GM23248 (cell line): ENCODE measurements around the gene ANO5. TPM values are rescaled to one million over a fixed set of nuclear protein-coding genes. Genes with fewer than 3 reads are reported as not detected.

Experiments used
- DNase-seq: peaks from one replicate; pipeline ENCODE4 v3.0.0-alpha.2; 2015
- H2AFZ ChIP-seq: fragments of 200-600 bp; sonication (generic); 2 replicates; pipeline ENCODE4 v1.6.1; 2016; ENCODE audit warnings: antibody characterized with exemption
- H3F3A ChIP-seq: fragments of 200-600 bp; sonication (generic); 2 replicates; pipeline ENCODE4 v1.6.1; 2016; ENCODE audit warnings: mild to moderate bottlenecking, antibody characterized with exemption, mixed run types; ENCODE audit not compliant: insufficient read depth
- H3K27ac ChIP-seq: fragments of 200-600 bp; sonication (generic); 2 replicates; pipeline ENCODE4 v1.5.1; 2016; ENCODE audit warnings: mild to moderate bottlenecking
- H3K27me3 ChIP-seq: fragments of 200-600 bp; sonication (generic); replicated peaks from 2 replicates; pipeline ENCODE4 v1.6.1; 2016; ENCODE audit warnings: mild to moderate bottlenecking; ENCODE audit not compliant: insufficient read depth
- H3K36me3 ChIP-seq: fragments of 200-600 bp; sonication (generic); 2 replicates; pipeline ENCODE4 v1.6.1; 2016; ENCODE audit warnings: low read depth, mild to moderate bottlenecking
- H3K4me1 ChIP-seq: fragments of 200-600 bp; sonication (generic); 2 replicates; pipeline ENCODE4 v1.6.1; 2016; ENCODE audit warnings: mild to moderate bottlenecking; ENCODE audit not compliant: insufficient read depth
- H3K4me2 ChIP-seq: fragments of 200-600 bp; sonication (generic); one replicate; pipeline ENCODE4 v1.6.1; 2016; ENCODE audit warnings: mild to moderate bottlenecking; ENCODE audit not compliant: unreplicated experiment
- H3K4me3 ChIP-seq: fragments of 200-600 bp; sonication (generic); 2 replicates; pipeline ENCODE4 v1.5.1; 2016; ENCODE audit warnings: mild to moderate bottlenecking
- H3K79me2 ChIP-seq: fragments of 200-600 bp; sonication (generic); 2 replicates; pipeline ENCODE4 v1.6.1; 2016; ENCODE audit warnings: mild to moderate bottlenecking; ENCODE audit not compliant: insufficient read depth
- H3K9ac ChIP-seq: fragments of 200-600 bp; sonication (generic); 2 replicates; pipeline ENCODE4 v1.6.1; 2016; ENCODE audit warnings: mild to moderate bottlenecking
- H3K9me2 ChIP-seq: fragments of 200-600 bp; sonication (generic); 2 replicates; pipeline ENCODE4 v1.6.1; 2016; ENCODE audit warnings: mixed run types, mild to moderate bottlenecking, moderate library complexity; ENCODE audit not compliant: insufficient read depth
- H3K9me3 ChIP-seq: fragments of 200-600 bp; sonication (generic); one replicate; pipeline ENCODE4 v1.6.1; 2017; ENCODE audit warnings: low read depth
- H4K20me1 ChIP-seq: fragments of 200-600 bp; sonication (generic); 2 replicates; pipeline ENCODE4 v1.6.0; 2016; ENCODE audit not compliant: insufficient read depth
- EZH2 ChIP-seq: fragments of 200-600 bp; sonication (generic); IDR thresholded peaks from 2 replicates; pipeline ENCODE4 v1.6.1; 2018; ENCODE audit warnings: antibody characterized with exemption, mild to moderate bottlenecking; ENCODE audit not compliant: insufficient read depth, poor library complexity, severe bottlenecking
- EZH2phosphoT487 ChIP-seq: fragments of 200-600 bp; sonication (generic); IDR thresholded peaks from 2 replicates; pipeline ENCODE4 v1.6.1; 2018; ENCODE audit warnings: antibody characterized with exemption, moderate library complexity, mild to moderate bottlenecking, low read depth; ENCODE audit not compliant: insufficient read depth
- WGBS, 2 experiments: methylation state at CpG; one replicate each; pipeline ENCODE4 v1.1.6; 2015 to 2017; ENCODE audit warnings: low lambda C conversion rate in 2 of 2, low coverage in 1 of 2; ENCODE audit errors: missing lambda C conversion rate in 2 of 2; 5-methylcytosine and 5-hydroxymethylcytosine counted together
- in situ Hi-C: fragments of 300-500 bp; cut with MboI; formaldehyde crosslinking; loops from 2 replicates; pipeline ENCODE4 v1.15.0; 2020
- polyA plus RNA-seq: library from polyadenylated mRNA; unstranded; fragments of >200 nt; fragmentation: Nextera tagmentation; extraction: Ambion mirVana; gene quantifications from 2 replicates; pipeline ENCODE4 v1.2.1, GENCODE V29; 2016
- total RNA-seq: library from RNA; depleted of rRNA; stranded (reverse); fragments of >200 nt; shearing (Covaris generic); gene quantifications from 2 replicates; pipeline ENCODE4 v1.2.3, GENCODE V29; 2014

The ANO5 gene
- total and polyA plus RNA-seq, 2 experiments from 2014 or later, result not detected

DNA sequence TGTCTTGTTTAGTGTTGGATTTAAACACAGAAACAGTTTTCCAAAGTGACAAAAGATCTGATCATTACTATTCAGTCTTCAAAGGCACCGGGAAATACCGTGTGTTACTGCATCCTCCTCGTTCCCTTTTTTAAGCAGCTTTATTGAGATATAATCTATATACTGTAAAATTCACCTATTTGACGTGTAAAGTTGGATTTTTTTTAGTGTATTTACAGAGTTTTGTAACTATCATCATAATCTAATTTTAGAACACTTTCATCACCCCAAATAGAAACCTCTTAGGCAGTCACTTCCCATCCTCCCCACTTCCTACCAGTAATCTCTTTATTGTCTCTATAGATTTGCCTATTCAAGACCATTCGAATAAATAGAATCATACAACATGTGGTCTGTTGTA lies 1.4 kb downstream of the ANO5 start:
- H3K9me2 ChIP-seq, result no peaks in the 10 kb centered on the region
- H3K9ac ChIP-seq, result no peak overlapping the region
- DNase-seq, result no peak
- H3K79me2 ChIP-seq, result no peaks in the 10 kb centered on the region
- H3K27me3 ChIP-seq, result peaks cover 28% of the 10 kb centered on the region; the same call in 1 of the 2 replicates
- in situ Hi-C loops, result no loop called here
- H3K4me2 ChIP-seq, result no peak overlapping the region
- H3K4me1 ChIP-seq, result no peaks in the 10 kb centered on the region
- no peak overlapping the region for H3K27ac ChIP-seq
- H3K36me3 ChIP-seq, result no peaks in the 10 kb centered on the region
- WGBS, 2 experiments, result 10 to 11% methylated on average over 5 of the region's 5 CpGs
- no peaks in the 10 kb centered on the region for H3K9me3 ChIP-seq
- H3K4me3 ChIP-seq, result no peak overlapping the region
- H3F3A ChIP-seq, result no peaks in the 10 kb centered on the region
- H2AFZ ChIP-seq, result no peak overlapping the region
- TF ChIP-seq EZH2phosphoT487 (no peak), EZH2 (no peak)
- H4K20me1 ChIP-seq, result no peaks in the 10 kb centered on the region

DNA sequence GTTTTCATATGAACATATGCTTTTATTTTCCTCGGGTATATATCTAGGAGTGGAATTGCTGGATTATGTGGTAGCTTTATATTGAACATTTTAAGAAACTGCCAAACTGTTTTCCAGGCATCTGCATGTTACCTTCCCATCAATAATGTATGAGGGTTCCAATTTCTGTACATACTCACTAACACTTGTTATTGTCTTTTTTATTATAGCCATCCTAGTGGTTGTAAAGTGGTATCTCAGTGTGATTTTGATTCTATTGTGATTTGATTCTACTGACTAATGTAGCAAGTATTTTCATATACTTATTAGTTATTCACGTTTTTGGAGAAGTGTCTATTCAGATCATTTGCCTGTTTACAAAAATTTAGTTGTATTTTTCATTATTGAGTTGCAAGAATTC lies 2.0 kb downstream of the ANO5 start:
- no peak overlapping the region for H3K4me3 ChIP-seq
- H2AFZ ChIP-seq, result no peak overlapping the region
- H3K9ac ChIP-seq, result no peak overlapping the region
- H3K27ac ChIP-seq, result no peak overlapping the region
- no peaks in the 10 kb centered on the region for H3K9me3 ChIP-seq
- no peaks in the 10 kb centered on the region for H3K9me2 ChIP-seq
- TF ChIP-seq EZH2phosphoT487 (no peak), EZH2 (no peak)
- peaks cover 28% of the 10 kb centered on the region; the same call in 1 of the 2 replicates for H3K27me3 ChIP-seq
- H3F3A ChIP-seq, result no peaks in the 10 kb centered on the region
- no peaks in the 10 kb centered on the region for H3K79me2 ChIP-seq
- no peaks in the 10 kb centered on the region for H4K20me1 ChIP-seq
- DNase-seq, result no peak
- H3K4me1 ChIP-seq, result no peaks in the 10 kb centered on the region
- in situ Hi-C loops, result no loop called here
- WGBS, 2 experiments, result 21 to 31% methylated on average over 2 of the region's 2 CpGs
- no peak overlapping the region for H3K4me2 ChIP-seq
- H3K36me3 ChIP-seq, result no peaks in the 10 kb centered on the region

DNA sequence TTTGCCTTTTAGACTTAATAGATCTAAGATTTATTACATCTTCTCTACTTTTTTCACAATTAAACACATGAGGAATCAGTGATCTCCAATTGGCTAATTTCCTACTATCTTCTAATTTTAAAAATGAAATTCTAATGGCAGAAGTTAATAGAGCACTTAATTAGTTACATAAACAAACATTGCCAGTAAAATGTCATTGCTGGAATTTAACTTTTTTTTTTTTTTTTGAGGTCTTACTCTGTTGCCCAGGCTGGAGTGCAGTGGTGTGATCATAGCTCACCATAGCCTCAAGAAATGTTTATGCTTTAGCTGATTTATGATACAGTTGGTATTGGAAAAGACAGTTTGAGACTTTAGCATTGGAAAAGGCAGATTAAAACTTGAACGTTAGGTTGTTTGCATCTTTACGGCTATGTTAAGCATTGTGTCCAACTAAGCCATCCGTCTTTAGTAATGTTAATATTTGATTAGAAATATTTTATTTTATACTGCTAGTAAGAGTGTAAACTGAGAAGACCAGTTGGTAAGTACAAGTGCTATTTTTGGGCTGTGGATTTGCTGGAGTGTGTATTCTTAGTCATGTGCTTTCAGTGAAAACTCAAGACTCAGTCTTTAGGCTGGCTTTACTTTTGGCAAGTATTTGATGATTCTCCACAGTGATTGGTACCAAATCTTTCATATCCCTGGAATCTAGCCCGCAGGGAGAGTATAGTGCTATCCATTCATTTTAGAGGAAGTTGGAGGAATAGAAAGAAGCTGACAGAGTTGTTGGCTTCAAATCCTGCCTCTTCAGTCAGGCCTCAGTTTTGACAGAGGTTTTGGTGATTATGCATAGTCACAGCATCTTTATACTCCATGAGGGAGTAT lies 4.5 kb downstream of the ANO5 start:
- TF ChIP-seq EZH2phosphoT487, result no peak
- Histone ChIP-seq H3K4me3 (no peak overlapping the region), H2AFZ (no peak overlapping the region), H3K9me3 (no peaks in the 10 kb centered on the region), H3K79me2 (no peaks in the 10 kb centered on the region), H3K27ac (no peak overlapping the region), H3K4me2 (no peak overlapping the region), H3K9me2 (no peaks in the 10 kb centered on the region), H3K27me3 (peaks cover 22% of the 10 kb centered on the region; the same call in 1 of the 2 replicates), H3K9ac (no peak overlapping the region), H3F3A (no peaks in the 10 kb centered on the region), H4K20me1 (no peaks in the 10 kb centered on the region), H3K4me1 (no peaks in the 10 kb centered on the region), H3K36me3 (no peaks in the 10 kb centered on the region)
- in situ Hi-C loops, result no loop called here
- DNase-seq, result no peak
- WGBS, 2 experiments, result 39 to 42% methylated on average over 4 of the region's 4 CpGs

DNA sequence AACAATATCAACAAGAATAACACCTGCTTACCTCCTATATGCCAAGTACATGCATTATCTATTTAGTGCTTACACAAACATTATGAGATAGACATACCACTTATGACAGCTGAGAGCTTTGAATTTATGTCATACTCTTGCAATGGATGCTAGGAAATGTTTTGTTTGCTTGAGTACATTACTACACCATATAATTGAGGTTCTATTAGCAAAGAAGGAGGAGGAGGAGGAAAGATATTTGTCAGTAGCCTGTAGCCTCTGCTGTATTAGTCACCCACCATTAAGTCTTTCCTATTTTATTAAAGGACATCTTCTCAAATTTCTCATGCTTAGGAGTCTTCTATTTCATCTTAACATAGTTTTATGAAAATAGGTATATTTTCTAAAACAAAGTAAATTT lies 6.4 kb downstream of the ANO5 start:
- in situ Hi-C loops, result no loop called here
- no peak overlapping the region for H3K27ac ChIP-seq
- no peak overlapping the region for H3K4me2 ChIP-seq
- no peaks in the 10 kb centered on the region for H3K9me3 ChIP-seq
- no peaks in the 10 kb centered on the region for H3K79me2 ChIP-seq
- DNase-seq, result no peak
- no peak overlapping the region for H3K9ac ChIP-seq
- H3K36me3 ChIP-seq, result no peaks in the 10 kb centered on the region
- no peak overlapping the region for H3K4me3 ChIP-seq
- no peaks in the 10 kb centered on the region for H3K4me1 ChIP-seq
- no peak overlapping the region for H2AFZ ChIP-seq
- H4K20me1 ChIP-seq, result no peaks in the 10 kb centered on the region
- H3K9me2 ChIP-seq, result no peaks in the 10 kb centered on the region
- peaks cover 9% of the 10 kb centered on the region; the same call in 1 of the 2 replicates for H3K27me3 ChIP-seq
- no peaks in the 10 kb centered on the region for H3F3A ChIP-seq
- TF ChIP-seq EZH2phosphoT487, result no peak
- TF ChIP-seq EZH2, result no peak

DNA sequence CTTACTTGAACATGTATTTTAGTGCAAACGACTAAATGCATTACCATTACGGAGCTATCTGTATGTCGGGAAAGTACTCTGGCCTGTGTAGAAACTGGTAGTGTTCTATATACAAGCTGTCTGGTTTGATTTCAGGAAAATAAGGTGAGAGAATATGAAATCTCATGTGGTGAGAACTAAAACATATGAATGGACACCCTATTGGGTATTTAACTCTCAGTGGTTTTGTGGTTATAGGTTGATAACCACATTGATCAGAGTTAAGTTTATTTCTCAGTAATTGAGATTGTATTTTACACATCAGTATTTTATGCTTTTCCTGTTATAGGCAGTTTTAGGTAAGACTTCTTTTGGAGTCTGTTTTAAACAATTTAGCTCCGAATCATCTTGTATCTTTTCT lies 10.4 kb downstream of the ANO5 start:
- in situ Hi-C loops, result no loop called here
- DNase-seq, result no peak
- Histone ChIP-seq H3K9me2 (no peaks in the 10 kb centered on the region), H3K9ac (no peak overlapping the region), H3K27me3 (no peaks in the 10 kb centered on the region; the same call in 1 of the 2 replicates), H3K9me3 (no peaks in the 10 kb centered on the region), H3K4me2 (no peak overlapping the region), H3K36me3 (no peaks in the 10 kb centered on the region), H3K4me3 (no peak overlapping the region), H4K20me1 (no peaks in the 10 kb centered on the region), H3K79me2 (no peaks in the 10 kb centered on the region), H3F3A (no peaks in the 10 kb centered on the region), H2AFZ (no peak overlapping the region), H3K4me1 (no peaks in the 10 kb centered on the region), H3K27ac (no peak overlapping the region)
- 43 to 44% methylated on average over 4 of the region's 4 CpGs for WGBS, 2 experiments
- TF ChIP-seq EZH2phosphoT487 (no peak), EZH2 (no peak)
